Psoas muscle (tissue), 8 donors: Measurements from ENCODE around the gene PPP6R3. TPM values are rescaled to one million over a fixed set of nuclear protein-coding genes. Genes with fewer than 3 reads are reported as not detected.

ENCODE experiments used
- ATAC-seq, 4 donors: fragments of 200-7000 bp; cut with Tn5 transposase; one replicate each; pipeline ENCODE4 v1.9.1; 2020; ENCODE audit warnings: moderate library complexity in 3 of 4, mild to moderate bottlenecking in 2 of 4
- DNase-seq, 2 donors: peaks; one replicate each; pipeline ENCODE4 v3.0.0-alpha.2; 2020
- H3K27ac ChIP-seq: fragments of 200-600 bp; one replicate; pipeline ENCODE4 v1.8.0; 2022
- H3K27me3 ChIP-seq, 3 donors: fragments of 200-600 bp in 1 of 3; one replicate each; pipeline versions ENCODE4 v1.6.1 to v1.8.0; 2013 to 2022; ENCODE audit warnings: low read length in 2 of 3, mild to moderate bottlenecking in 2 of 3, moderate library complexity in 1 of 3; ENCODE audit not compliant: insufficient read depth in 3 of 3
- H3K36me3 ChIP-seq, 2 donors: fragments of 200-600 bp in 1 of 2; one replicate each; pipeline versions ENCODE4 v1.6.1 to v1.8.0; 2013 to 2022; ENCODE audit warnings: low read depth in 1 of 2, mild to moderate bottlenecking in 1 of 2, moderate library complexity in 1 of 2; ENCODE audit not compliant: insufficient read depth in 1 of 2
- H3K4me1 ChIP-seq: fragments of 200-600 bp; one replicate; pipeline ENCODE4 v1.8.0; 2022
- H3K4me3 ChIP-seq: fragments of 200-600 bp; one replicate; pipeline ENCODE4 v1.8.0; 2022; ENCODE audit warnings: mild to moderate bottlenecking
- H3K9me3 ChIP-seq: fragments of 200-600 bp; one replicate; pipeline ENCODE4 v1.8.0; 2022
- CTCF ChIP-seq: fragments of 200-600 bp; IDR thresholded peaks from one replicate; pipeline ENCODE4 v1.8.0; 2022; ENCODE audit warnings: antibody characterized with exemption
- WGBS, 3 donors: extraction: QIAGEN DNeasy Blood & Tissue Kit; methylation state at CpG; one replicate each; pipeline versions ENCODE4 v1.1.6 to v1.1.7; 2013; 5-methylcytosine and 5-hydroxymethylcytosine counted together
- intact Hi-C, 2 donors: fragments of 100-400 bp; cut with DNase I; formaldehyde crosslinking; loops; one replicate each; pipeline versions ENCODE4 v1.11.0 to v1.14.2; 2022
- polyA plus RNA-seq, 3 donors: library from polyadenylated mRNA; stranded (reverse); fragments of 200-250 nt; gene quantifications; one replicate each; pipeline ENCODE4 v1.2.3, GENCODE V29; 2013
- total RNA-seq, 4 donors: library from RNA; stranded (reverse); fragmentation: NEBNext Ultra II Directional in 2 of 4; extraction: Animal tissue kit (Norgen Biotek cat#: 25700) in 2 of 4; gene quantifications; one replicate each; pipeline versions ENCODE4 v1.2.1 to v1.2.4, GENCODE V29; 2021 to 2023
- donor health status: healthy with polysubstance abuse.
- donor health status: DM: no; HTN: no; CAD: no; lungs with moderate emphysema.
- donor health status: Bipolar disorder and iron deficiency.
- donor health status: healthy.
- donor health status: DM: yes; HTN: yes; CAD: no.
- donor health status: DM: no; HTN: no; CAD: no.
- donor health status: DM: no; HTN: no; CAD: no.
- donor health status: DM: yes; HTN: yes; CAD: no.

PPP6R3 gene
- total and polyA plus RNA-seq, 7 donors = 19.7 to 102 (median 58.8) TPM

- WGBS, 3 donors = 39 to 60% (median 48%) methylated on average over 11 of the region's 11 CpGs
- Histone ChIP-seq H3K27ac (peak overlapping the region; percentile 88), H3K4me3 (peak overlapping the region; percentile 50), H3K9me3 (no peaks in the 10 kb centered on the region), H3K27me3 (no peaks in the 10 kb centered on the region), H3K4me1 (peaks cover 89% of the 10 kb centered on the region), H3K36me3 (no peaks in the 10 kb centered on the region)
- peak in 2 of 4 donors; percentile 10 to 29 for ATAC-seq
- DNase-seq = no peak
- intact Hi-C loops = loop anchor here (5.0 kb wide), 2 partner anchors 33 to 37 kb away; partner anchors contain the start of gene PPP6R3 (in 2 of the 2)
- no peak for TF ChIP-seq CTCF
These were observed 38.6 kb downstream of the PPP6R3 start for GRCh38 chr11:68498903-68499883.

- DNase-seq (no peak), ATAC-seq (no peak)
- Histone ChIP-seq H3K27me3 (no peaks in the 10 kb centered on the region), H3K9me3 (no peaks in the 10 kb centered on the region), H3K4me1 (peaks cover 92% of the 10 kb centered on the region), H3K36me3 (no peaks in the 10 kb centered on the region), H3K27ac (peak overlapping the region; percentile 88), H3K4me3 (no peak overlapping the region)
- no peak for TF ChIP-seq CTCF
- intact Hi-C loops = loop anchor here in 1 of 2 donors (5.0 kb wide), 1 partner anchor 37 kb away; no protein-coding TSS in a partner anchor
- 62 to 93% (median 64%) methylated on average over 2 of the region's 2 CpGs for whole genome bisulfite sequencing, 3 donors
These were observed 39.7 kb downstream of the PPP6R3 start for GRCh38 chr11:68500206-68500605.

GRCh38 chr11:68501813-68502212, 41.3 kb downstream of the PPP6R3 start:
- no peak overlapping the region for H3K4me3 ChIP-seq
- no peaks in the 10 kb centered on the region for H3K27me3 ChIP-seq
- ATAC-seq (no peak), DNase-seq (no peak)
- H3K27ac ChIP-seq = peak overlapping the region; percentile 88
- H3K4me1 ChIP-seq = peaks cover 94% of the 10 kb centered on the region
- H3K36me3 ChIP-seq = no peaks in the 10 kb centered on the region
- TF ChIP-seq CTCF = no peak
- H3K9me3 ChIP-seq = no peaks in the 10 kb centered on the region
- 86 to 90% (median 87%) methylated on average over 6 of the region's 6 CpGs for WGBS, 3 donors
- intact Hi-C loops = loop anchor here in 1 of 2 donors (5.0 kb wide), 1 partner anchor 35 kb away; no protein-coding TSS in a partner anchor

- peak overlapping the region; percentile 60 for H3K27ac ChIP-seq
- no peaks in the 10 kb centered on the region for H3K9me3 ChIP-seq
- H3K4me1 ChIP-seq = peaks cover 98% of the 10 kb centered on the region
- intact Hi-C loops = loop anchor here in 1 of 2 donors (5.0 kb wide), 1 partner anchor 34 kb away; no protein-coding TSS in a partner anchor
- DNase-seq (no peak), ATAC-seq (peak in 3 of 4 donors; percentile 11 to 23 (median 23))
- no peaks in the 10 kb centered on the region for H3K27me3 ChIP-seq
- no peak for TF ChIP-seq CTCF
- WGBS, 3 donors = 17 to 36% (median 17%) methylated on average over 9 of the region's 9 CpGs
- H3K36me3 ChIP-seq = no peaks in the 10 kb centered on the region
- H3K4me3 ChIP-seq = no peak overlapping the region
These were observed 42.7 kb downstream of the PPP6R3 start for GRCh38 chr11:68503251-68503687.
